Activated CD8-positive, alpha-beta memory T cell treated with anti-CD3 and anti-CD28 coated beads for 1 hour (primary cell): ENCODE results near the gene LRRC37A.
"Not testable (repeated sequence)": the region's sequence is repeated elsewhere in the genome, so short reads cannot be mapped to it uniquely, and the experiment has no call there.

Experiments used
- DNase-seq, 2 donors: peaks; one replicate each; pipeline ENCODE4 v3.0.0-alpha.2; 2020; ENCODE audit warnings: low read depth in 1 of 2; ENCODE audit errors: extremely low read depth in 1 of 2

The LRRC37A gene

GRCh38 chr17:46294831-46295230 is at the start of gene LRRC37A:
LRRC37A (plus strand) TSS chr17:46295131; CDS start chr17:46295134, 3 bp downstream.
- not testable (repeated sequence) for DNase-seq

DNA sequence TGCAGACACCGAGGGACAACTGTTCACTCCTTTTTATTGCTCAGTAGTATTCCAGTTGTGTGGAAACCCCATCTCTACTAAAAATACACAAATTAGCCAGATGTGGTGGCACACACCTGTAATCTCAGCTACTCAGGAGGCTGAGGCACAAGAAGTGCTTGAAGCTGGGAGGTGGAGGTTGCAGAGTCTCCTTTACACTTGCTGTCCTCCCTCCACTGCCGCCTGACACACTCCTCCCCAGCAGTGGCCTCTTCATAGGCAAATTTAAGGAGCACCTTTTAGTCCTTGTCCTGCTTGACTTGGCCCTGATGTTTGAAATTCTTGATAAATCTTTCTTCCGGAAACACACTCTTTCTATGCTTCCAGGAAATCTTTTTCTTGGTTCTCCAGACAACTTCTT is 45.8 kb upstream of the LRRC37A start:
- DNase-seq, result not testable (repeated sequence)

DNA sequence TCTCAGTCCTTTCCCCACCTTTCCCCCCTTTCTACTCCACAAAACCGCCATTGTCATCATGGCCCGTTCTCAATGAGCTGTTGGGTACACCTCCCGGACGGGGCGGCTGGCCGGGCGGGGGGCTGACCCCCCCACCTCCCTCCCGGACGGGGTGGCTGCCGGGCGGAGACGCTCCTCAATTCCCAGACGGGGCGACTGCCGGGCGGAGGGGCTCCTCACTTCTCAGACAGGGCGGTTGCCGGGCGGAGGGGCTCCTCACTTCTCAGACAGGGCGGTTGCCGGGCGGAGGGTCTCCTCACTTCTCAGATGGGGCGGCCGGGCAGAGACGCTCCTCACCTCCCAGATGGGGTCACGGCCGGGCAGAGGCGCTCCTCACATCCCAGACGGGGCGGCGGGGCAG is 42.1 kb upstream of the LRRC37A start:
- not testable (repeated sequence) for DNase-seq

DNA sequence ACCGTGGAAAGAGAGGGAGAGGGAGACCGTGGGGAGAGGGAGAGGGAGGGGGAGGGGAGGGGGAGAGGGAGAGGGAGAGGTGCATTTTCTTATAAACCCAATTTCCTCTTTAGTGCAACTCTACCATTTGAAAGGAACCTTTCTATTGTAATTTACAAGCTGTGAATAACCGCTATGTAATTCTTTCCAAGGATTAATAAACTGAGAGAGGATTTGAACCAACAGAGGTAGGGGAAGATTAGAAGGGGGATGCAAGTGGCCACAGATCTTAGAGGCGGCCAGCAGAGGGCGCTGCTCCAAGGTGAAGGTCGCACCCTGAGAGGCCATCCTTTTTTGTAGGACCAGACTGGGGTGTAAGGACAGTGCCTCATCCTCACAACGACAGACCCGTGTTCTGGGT is 41.2 kb upstream of the LRRC37A start:
- DNase-seq, result peak; percentile 59 to 73

- DNase-seq, result not testable (repeated sequence)
Measured at GRCh38 chr17:46254215-46254614, 40.7 kb upstream of the LRRC37A start.

DNA sequence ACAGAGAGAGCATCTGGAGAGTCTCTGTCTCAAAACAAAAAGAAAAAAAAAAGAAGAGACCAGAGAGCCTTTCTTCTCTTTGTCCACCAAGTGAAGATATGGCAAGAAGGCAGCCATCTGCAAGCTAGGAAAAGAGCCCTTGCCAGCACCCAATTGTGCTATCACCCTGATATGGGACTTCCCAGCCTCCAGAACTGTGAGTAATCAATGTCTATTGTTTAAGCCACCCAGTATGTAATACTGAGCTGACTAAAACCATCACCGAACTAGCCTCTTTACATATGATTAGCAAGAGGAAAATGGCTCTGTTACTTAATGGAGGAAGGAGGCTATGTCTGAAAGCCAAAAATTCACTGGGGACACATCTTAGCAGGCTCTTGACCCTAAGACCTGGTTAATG is 38.6 kb upstream of the LRRC37A start:
- DNase-seq, result not testable (repeated sequence)

DNA sequence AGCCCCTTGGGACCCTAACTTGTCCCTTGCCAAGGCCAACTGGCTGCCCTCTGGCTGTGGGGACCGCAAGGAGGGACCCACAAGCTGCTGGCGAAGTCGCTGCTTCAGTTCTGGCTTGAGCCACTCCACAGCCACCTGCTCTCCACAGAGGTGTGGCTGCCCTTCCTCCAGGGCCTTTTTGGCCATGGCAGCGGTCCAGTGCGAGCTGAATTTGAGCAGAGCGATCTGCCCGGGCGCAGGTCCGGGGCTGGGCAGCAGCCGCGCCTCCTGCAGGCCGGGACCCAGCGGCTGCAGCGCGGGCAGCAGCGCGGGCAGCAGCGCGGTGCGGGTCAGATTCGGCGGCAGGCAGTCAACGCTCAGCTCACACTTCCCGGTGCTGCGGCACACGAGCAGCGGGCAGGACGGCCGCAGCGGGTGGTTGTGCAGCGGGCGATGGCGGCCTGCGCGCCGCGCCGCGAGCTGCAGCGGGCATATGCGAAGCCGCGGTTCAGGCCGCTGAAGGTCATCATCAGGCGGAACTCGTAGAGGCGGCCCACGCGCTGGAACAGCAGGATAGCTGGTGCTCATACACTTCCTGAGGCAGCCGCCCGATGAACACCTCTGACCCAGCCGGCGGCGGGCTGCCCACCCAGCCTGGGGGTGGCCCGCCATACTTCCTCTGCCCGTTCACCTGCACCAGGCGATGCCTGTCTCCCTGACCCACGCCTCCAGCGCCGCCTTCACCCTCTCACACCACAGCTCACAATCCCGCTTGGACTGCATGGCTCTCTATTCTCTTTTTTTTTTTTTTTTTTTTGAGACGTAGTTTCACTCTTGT is 34.9 kb upstream of the LRRC37A start:
- not testable (repeated sequence) for DNase-seq

GRCh38 chr17:46262271-46262670 is 32.7 kb upstream of the LRRC37A start:
- DNase-seq, result no peak

GRCh38 chr17:46264456-46265198 is 30.3 kb upstream of the LRRC37A start:
- no peak for DNase-seq

- DNase-seq, result not testable (repeated sequence)
Measured at GRCh38 chr17:46266063-46266655, 28.8 kb upstream of the LRRC37A start.

DNA sequence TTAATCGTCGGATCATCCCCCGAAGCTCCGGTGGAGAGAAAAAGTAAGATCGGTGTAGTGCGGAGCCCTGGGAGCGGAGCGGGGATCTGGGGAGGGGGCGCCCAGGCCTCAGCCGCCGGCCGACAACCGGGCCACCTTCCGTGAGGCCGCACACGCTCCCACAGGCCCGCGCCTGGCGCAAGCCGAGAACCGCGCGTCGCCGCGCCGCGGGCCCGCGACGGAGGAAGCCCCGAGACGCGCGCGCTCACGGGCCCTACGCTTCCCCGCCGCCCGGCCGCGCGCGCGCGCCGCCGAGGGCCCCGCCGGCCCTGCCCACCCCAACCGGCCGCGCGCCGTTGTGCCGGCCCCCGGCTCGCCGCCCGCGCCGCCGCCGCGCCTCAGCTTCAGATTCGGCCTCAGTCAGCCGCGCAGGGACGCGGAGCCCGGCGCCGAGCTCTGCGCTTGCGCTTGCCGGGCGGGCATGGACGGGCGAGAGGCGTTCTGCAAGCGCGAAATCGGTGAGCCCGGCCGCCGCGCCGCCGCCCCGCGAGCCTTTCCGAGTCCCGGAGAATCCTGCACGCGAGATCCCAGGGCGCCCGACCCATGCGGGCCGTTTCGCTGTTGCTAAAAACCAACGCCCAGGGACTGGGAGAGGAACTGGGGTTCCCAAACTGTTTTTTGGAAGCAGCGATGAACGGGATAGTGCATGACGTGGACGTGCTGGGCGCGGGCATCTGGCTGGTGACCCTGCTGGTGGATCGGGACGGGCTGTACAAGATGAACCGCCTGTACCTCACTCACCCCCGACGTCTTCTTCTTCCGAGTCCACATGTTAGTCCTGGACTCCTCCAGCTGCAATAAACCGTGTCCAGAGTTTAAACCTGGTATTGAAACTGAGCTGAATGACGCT is 28.0 kb upstream of the LRRC37A start:
- DNase-seq, result peak; percentile 44 to 81

- no peak for DNase-seq
Measured at GRCh38 chr17:46270032-46270431, 24.9 kb upstream of the LRRC37A start.

DNA sequence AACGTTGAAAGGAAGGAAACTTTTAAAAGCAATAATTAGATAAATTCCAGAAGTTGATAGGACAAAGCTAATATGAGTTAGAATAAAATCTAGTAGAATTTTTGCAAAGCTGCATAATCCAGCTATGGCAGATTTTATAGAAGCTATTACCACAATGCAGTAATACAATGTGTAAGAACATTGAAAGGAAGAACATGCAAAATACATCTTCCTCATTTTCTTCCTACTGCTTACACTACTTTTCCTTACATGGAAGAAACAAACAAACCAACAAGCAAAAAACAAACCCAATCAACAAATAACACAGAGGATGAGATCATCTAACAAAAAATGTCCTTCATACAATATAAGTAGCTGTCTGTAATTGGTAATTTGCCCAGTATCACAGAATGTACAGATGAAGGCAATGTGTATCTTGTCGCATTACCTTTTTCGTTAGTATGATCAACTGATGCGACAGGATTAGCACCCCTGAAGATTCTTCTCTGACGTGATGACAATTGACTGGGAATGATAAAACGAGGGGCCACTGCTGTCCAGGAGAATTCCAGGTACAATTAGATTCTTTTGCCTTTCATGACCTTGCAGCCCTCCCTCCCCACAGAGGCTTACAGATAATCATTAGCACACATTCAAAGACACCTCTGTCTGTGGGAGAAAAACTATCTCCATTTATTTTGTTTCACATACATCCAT is 21.2 kb upstream of the LRRC37A start:
- no peak for DNase-seq

- DNase-seq, result no peak
Measured at GRCh38 chr17:46274238-46274637, 20.7 kb upstream of the LRRC37A start.

GRCh38 chr17:46276728-46277479 is 18.0 kb upstream of the LRRC37A start:
- DNase-seq, result not testable (repeated sequence)

- DNase-seq, result not testable (repeated sequence)
Measured at GRCh38 chr17:46281336-46281735, 13.6 kb upstream of the LRRC37A start.

DNA sequence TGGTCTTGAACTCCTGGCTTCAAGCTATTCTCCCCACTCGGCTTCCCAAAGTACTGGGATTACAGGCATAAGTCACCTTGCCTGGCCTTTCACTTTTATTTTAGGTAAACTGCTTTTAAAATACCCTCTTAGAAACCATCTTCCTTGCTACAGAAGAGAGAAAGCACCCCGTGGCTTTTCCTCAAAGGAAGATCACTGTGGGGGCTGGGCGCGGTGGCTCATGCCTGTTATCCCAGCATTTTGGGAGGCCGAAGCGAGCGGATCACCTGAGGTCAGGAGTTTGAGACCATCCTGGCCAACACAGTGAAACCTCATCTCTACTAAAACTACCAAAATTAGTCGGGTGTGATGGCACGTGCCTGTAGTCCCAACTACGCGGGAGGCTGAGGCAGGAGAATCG is 12.3 kb upstream of the LRRC37A start:
- not testable (repeated sequence) for DNase-seq

DNA sequence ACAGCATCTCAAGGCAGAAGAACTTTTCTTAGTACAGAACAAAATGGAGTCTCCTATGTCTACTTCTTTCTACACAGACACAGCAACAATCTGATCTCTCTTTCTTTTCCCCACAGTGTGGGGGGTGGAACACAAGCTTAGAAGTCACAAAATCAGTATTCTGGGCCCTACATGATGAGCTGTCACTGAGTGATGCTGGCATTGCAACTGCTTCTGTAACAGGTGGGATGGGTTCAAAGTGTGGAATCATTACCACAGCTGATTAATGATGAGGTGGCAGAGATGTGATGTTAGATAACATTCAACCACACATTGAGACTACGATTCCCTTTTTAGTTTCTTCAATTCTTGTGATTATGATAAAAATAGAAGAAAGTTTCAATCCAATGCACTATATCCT is 10.5 kb upstream of the LRRC37A start:
- DNase-seq, result not testable (repeated sequence)

GRCh38 chr17:46285500-46285899 is 9.4 kb upstream of the LRRC37A start:
- DNase-seq, result not testable (repeated sequence)
